Gastrocnemius medialis (tissue), 4 donors: Measurements from ENCODE around the gene LPIN3. TPM values are rescaled to one million over a fixed set of nuclear protein-coding genes. Genes with fewer than 3 reads are reported as not detected.

Experiments
- ATAC-seq, 2 donors: fragments of 150-250 bp; one replicate each; pipeline ENCODE4 v1.9.1; 2016
- DNase-seq, 2 donors: peaks; one replicate each; pipeline ENCODE4 v3.0.0-alpha.2; 2019
- H3K27ac ChIP-seq, 4 donors: fragments of 200-600 bp; sonication (generic); 1 replicate in 1 of 4; 2 replicates in 3 of 4; pipeline ENCODE4 v1.5.1; 2016 to 2018; ENCODE audit warnings: mild to moderate bottlenecking in 2 of 4, moderate library complexity in 1 of 4
- H3K27me3 ChIP-seq, 3 donors: fragments of 200-600 bp; sonication (generic) in 2 of 3; 1 replicate in 1 of 3; 2 replicates in 2 of 3; pipeline versions ENCODE4 v1.5.1 to v1.6.0; 2016 to 2019; ENCODE audit warnings: mild to moderate bottlenecking in 1 of 3, moderate library complexity in 1 of 3
- H3K36me3 ChIP-seq, 2 donors: fragments of 200-600 bp; sonication (generic) in 1 of 2; one replicate each; pipeline ENCODE4 v1.5.1; 2017 to 2018
- H3K4me1 ChIP-seq, 2 donors: fragments of 200-600 bp; sonication (generic) in 1 of 2; one replicate each; pipeline ENCODE4 v1.5.1; 2016 to 2017; ENCODE audit warnings: mild to moderate bottlenecking in 2 of 2
- H3K4me3 ChIP-seq, 4 donors: fragments of 200-600 bp; sonication (generic) in 3 of 4; 1 replicate in 1 of 4; 2 replicates in 3 of 4; pipeline ENCODE4 v1.5.1; 2016 to 2019; ENCODE audit warnings: mild to moderate bottlenecking in 2 of 4
- H3K9me3 ChIP-seq, 3 donors: fragments of 200-600 bp; sonication (generic) in 2 of 3; 1 replicate in 1 of 3; 2 replicates in 2 of 3; pipeline ENCODE4 v1.5.1; 2016 to 2019
- POLR2A ChIP-seq, 2 donors: fragments of 450-650 bp; IDR thresholded peaks; one replicate each; pipeline ENCODE4 v1.6.1; 2017; ENCODE audit warnings: antibody characterized with exemption in 2 of 2, mild to moderate bottlenecking in 2 of 2, moderate library complexity in 2 of 2
- in situ Hi-C, 4 donors: fragments of 200-750 bp; cut with MboI; loops; one replicate each; pipeline versions ENCODE4 v1.15.0 to v1.8.0; 2017; ENCODE audit warnings: low sequenced_read_pairs in 4 of 4
- intact Hi-C: fragments of 100-400 bp; cut with DNase I; formaldehyde crosslinking; loops from one replicate; pipeline ENCODE4 v1.15.1; 2023; ENCODE audit warnings: low total_unique reads
- total RNA-seq, 4 donors: library from RNA; depleted of rRNA; stranded (reverse); fragments of >200 nt; gene quantifications; one replicate each; pipeline versions ENCODE4 v1.1.0 to v1.2.3, GENCODE V29; 2016
- TF ChIP-seq, protein P1 (sequence below), 5 experiments: fragments of 450-650 bp in 3 of 5; fragments of 200-600 bp in 2 of 5; sonication (generic) in 2 of 5; IDR thresholded peaks in 4 of 5; conservative IDR thresholded peaks in 1 of 5; 1 replicate in 4 of 5; 2 replicates in 1 of 5; pipeline ENCODE4 v1.5.1; 2016 to 2019; ENCODE audit warnings: antibody characterized with exemption in 5 of 5, mild to moderate bottlenecking in 3 of 5, moderate library complexity in 3 of 5

Gene LPIN3
- total RNA-seq, 4 donors from 2014 or later = 0.56 to 2.4 (median 1.1) TPM

DNA sequence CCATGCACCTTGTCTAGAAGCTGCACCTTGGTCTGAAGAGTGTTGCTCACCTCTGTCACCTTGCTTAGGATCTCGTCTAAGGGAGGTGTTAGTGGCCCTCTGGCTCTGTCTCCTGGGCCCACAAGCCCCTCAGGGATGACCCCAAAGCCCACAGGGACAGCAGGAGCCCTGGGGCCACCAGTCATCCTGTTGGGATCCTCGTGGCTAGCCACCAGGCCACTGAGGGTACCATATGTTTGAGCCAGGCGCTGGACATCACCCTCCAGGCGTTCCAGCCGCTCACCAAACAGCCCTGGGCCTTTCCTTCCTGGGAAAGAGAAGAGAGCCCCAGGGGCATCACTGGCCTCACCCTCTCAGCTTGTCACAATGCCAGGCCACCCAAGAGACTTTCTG is 22.1 kb downstream of the LPIN3 start:
- H3K36me3 ChIP-seq = no peaks in the 10 kb centered on the region
- in situ Hi-C loops (no loop called here), intact Hi-C loops (no loop called here)
- no peaks in the 10 kb centered on the region for H3K9me3 ChIP-seq
- H3K4me3 ChIP-seq = no peak overlapping the region
- ATAC-seq = no peak
- no peak for DNase-seq
- H3K4me1 ChIP-seq = peaks cover 12 to 13% of the 10 kb centered on the region in 2 donors
- TF ChIP-seq POLR2A (IDR thresholded peaks at IDR 0.05) = no peak
- TF ChIP-seq, protein P1, sequence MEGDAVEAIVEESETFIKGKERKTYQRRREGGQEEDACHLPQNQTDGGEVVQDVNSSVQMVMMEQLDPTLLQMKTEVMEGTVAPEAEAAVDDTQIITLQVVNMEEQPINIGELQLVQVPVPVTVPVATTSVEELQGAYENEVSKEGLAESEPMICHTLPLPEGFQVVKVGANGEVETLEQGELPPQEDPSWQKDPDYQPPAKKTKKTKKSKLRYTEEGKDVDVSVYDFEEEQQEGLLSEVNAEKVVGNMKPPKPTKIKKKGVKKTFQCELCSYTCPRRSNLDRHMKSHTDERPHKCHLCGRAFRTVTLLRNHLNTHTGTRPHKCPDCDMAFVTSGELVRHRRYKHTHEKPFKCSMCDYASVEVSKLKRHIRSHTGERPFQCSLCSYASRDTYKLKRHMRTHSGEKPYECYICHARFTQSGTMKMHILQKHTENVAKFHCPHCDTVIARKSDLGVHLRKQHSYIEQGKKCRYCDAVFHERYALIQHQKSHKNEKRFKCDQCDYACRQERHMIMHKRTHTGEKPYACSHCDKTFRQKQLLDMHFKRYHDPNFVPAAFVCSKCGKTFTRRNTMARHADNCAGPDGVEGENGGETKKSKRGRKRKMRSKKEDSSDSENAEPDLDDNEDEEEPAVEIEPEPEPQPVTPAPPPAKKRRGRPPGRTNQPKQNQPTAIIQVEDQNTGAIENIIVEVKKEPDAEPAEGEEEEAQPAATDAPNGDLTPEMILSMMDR (IDR thresholded peaks at IDR 0.05 in 4 of 5, conservative IDR thresholded peaks at IDR 0.05 in 1 of 5) = no peak
- H3K27ac ChIP-seq = no peak overlapping the region
- H3K27me3 ChIP-seq = peaks cover 21 to 28% (median 23%) of the 10 kb centered on the region in 3 donors

DNA sequence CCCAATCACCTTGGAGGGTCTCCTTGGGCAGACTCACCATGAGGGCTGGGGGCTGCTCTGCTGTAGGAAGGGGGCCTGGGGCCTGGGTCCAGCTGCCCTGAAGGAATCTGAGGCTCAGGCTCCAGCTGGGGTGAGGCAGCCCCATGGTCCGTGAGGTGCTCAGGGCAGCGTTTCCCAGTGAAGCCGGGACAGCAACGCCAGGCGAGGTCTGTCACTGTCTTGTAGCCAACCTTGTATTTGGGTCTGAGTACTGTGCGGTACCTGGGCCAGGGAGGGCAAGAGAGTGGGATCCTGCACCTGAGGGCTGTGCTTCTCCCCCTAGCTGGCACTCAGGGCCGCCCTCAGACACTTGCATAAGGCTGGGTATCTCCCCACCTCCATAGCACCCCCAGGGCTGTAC is 23.0 kb downstream of the LPIN3 start:
- no peak for ATAC-seq
- TF ChIP-seq POLR2A (IDR thresholded peaks at IDR 0.05) = no peak
- TF ChIP-seq, protein P1 (IDR thresholded peaks at IDR 0.05 in 4 of 5, conservative IDR thresholded peaks at IDR 0.05 in 1 of 5) = no peak
- H3K4me3 ChIP-seq = no peak overlapping the region
- no peak overlapping the region for H3K27ac ChIP-seq
- intact Hi-C loops (no loop called here), in situ Hi-C loops (no loop called here)
- peaks cover 23 to 31% (median 23%) of the 10 kb centered on the region in 3 donors for H3K27me3 ChIP-seq
- no peak for DNase-seq
- H3K9me3 ChIP-seq = no peaks in the 10 kb centered on the region
- H3K36me3 ChIP-seq = no peaks in the 10 kb centered on the region
- peaks cover 12 to 13% of the 10 kb centered on the region in 2 donors for H3K4me1 ChIP-seq

- H3K36me3 ChIP-seq = no peaks in the 10 kb centered on the region
- H3K27ac ChIP-seq = no peak overlapping the region
- DNase-seq (no peak), ATAC-seq (no peak)
- H3K4me1 ChIP-seq = peaks cover 12 to 13% of the 10 kb centered on the region in 2 donors
- H3K27me3 ChIP-seq = peaks cover 23 to 31% (median 23%) of the 10 kb centered on the region in 3 donors
- H3K4me3 ChIP-seq = no peak overlapping the region
- intact Hi-C loops = no loop called here
- in situ Hi-C loops = no loop called here
- TF ChIP-seq, protein P1 (IDR thresholded peaks at IDR 0.05 in 4 of 5, conservative IDR thresholded peaks at IDR 0.05 in 1 of 5) = no peak
- TF ChIP-seq POLR2A (IDR thresholded peaks at IDR 0.05) = no peak
- no peaks in the 10 kb centered on the region for H3K9me3 ChIP-seq
Observed at GRCh38 chr20:41364236-41364855, 23.7 kb downstream of the LPIN3 start.

- ATAC-seq = no peak
- in situ Hi-C loops = no loop called here
- H3K27me3 ChIP-seq = peaks cover 23 to 31% (median 23%) of the 10 kb centered on the region in 3 donors
- no peaks in the 10 kb centered on the region for H3K36me3 ChIP-seq
- intact Hi-C loops = no loop called here
- DNase-seq = no peak
- no peaks in the 10 kb centered on the region for H3K9me3 ChIP-seq
- no peak overlapping the region for H3K27ac ChIP-seq
- no peak for TF ChIP-seq POLR2A (IDR thresholded peaks at IDR 0.05)
- TF ChIP-seq, protein P1 (IDR thresholded peaks at IDR 0.05 in 4 of 5, conservative IDR thresholded peaks at IDR 0.05 in 1 of 5) = no peak
- peak overlapping the region in 1 of 4 donors; percentile 35 for H3K4me3 ChIP-seq
- peaks cover 8 to 9% of the 10 kb centered on the region in 2 donors for H3K4me1 ChIP-seq
Observed at GRCh38 chr20:41364967-41365765, 24.5 kb downstream of the LPIN3 start.
